ENCODE results near the gene WFS1.

GRCh38 chr4:6271206-6271605 lies 1.6 kb downstream of the WFS1 start:
- TF ChIP-seq, protein P1, sequence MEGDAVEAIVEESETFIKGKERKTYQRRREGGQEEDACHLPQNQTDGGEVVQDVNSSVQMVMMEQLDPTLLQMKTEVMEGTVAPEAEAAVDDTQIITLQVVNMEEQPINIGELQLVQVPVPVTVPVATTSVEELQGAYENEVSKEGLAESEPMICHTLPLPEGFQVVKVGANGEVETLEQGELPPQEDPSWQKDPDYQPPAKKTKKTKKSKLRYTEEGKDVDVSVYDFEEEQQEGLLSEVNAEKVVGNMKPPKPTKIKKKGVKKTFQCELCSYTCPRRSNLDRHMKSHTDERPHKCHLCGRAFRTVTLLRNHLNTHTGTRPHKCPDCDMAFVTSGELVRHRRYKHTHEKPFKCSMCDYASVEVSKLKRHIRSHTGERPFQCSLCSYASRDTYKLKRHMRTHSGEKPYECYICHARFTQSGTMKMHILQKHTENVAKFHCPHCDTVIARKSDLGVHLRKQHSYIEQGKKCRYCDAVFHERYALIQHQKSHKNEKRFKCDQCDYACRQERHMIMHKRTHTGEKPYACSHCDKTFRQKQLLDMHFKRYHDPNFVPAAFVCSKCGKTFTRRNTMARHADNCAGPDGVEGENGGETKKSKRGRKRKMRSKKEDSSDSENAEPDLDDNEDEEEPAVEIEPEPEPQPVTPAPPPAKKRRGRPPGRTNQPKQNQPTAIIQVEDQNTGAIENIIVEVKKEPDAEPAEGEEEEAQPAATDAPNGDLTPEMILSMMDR (IDR thresholded peaks at IDR 0.05; ENCODE audit: poor library complexity), result no peak
- TF ChIP-seq EZH2phosphoT487 (IDR thresholded peaks at IDR 0.05; ENCODE audit: low read depth, severe bottlenecking, unreplicated experiment), result no peak
